ENCODE data around the gene SERGEF. TPM values are rescaled to one million over a fixed set of nuclear protein-coding genes. Genes with fewer than 3 reads are reported as not detected.

Gene SERGEF
- total RNA-seq, 5 donors from 2014 or later (not counting 1 experiment from before 2014, with no cell fraction given), result 45.9 to 59.1 (median 55.9) TPM

- no peaks in the 10 kb centered on the region for H3K4me1 Mint-ChIP-seq
- H3K27ac ChIP-seq (ENCODE audit: low read length), result no peak overlapping the region
- H3K4me3 Mint-ChIP-seq, result no peak overlapping the region
- CTCF ChIA-PET, result no interaction called here
- no peak for ATAC-seq (replicated peaks in 1 of 4)
- no peaks in the 10 kb centered on the region for H3K9me3 Mint-ChIP-seq
- H3K27me3 ChIP-seq (replicated peaks in 1 of 2; ENCODE audit: control insufficient read depth in 2 of 2, extremely low read depth in 1 of 2, insufficient read depth in 2 of 2, low read length in 1 of 2), result peaks cover 0 to 12% of the 10 kb centered on the region in 2 experiments
- no peaks in the 10 kb centered on the region for H3K9me3 ChIP-seq
- no peaks in the 10 kb centered on the region for H3K4me1 ChIP-seq (ENCODE audit: control insufficient read depth in 1 of 2, extremely low read depth in 1 of 2, insufficient read depth in 2 of 2, low read length in 2 of 2)
- no peak for DNase-seq
- H3K4me3 ChIP-seq (ENCODE audit: control insufficient read depth in 1 of 2, extremely low read depth in 1 of 2, low read length in 1 of 2), result no peak overlapping the region
- no peak overlapping the region for H3K27ac Mint-ChIP-seq
- no peaks in the 10 kb centered on the region for H3K36me3 ChIP-seq (ENCODE audit: control insufficient read depth in 2 of 2, extremely low read depth in 1 of 2, insufficient read depth in 1 of 2, low read length in 1 of 2)
- WGBS (ENCODE audit: insufficient coverage), result 69% methylated on average over 5 of the region's 7 CpGs
- POLR2A ChIA-PET, result no interaction called here
- H3K36me3 Mint-ChIP-seq, result no peaks in the 10 kb centered on the region
- peaks cover 6 to 9% of the 10 kb centered on the region in 2 donors for H3K27me3 Mint-ChIP-seq
Measured at GRCh38 chr11:17763244-17763643, 249.6 kb downstream of the SERGEF start.

GRCh38 chr11:17762309-17762974 is 250.4 kb downstream of the SERGEF start:
- WGBS (ENCODE audit: insufficient coverage), result 80% methylated on average over 14 of the region's 17 CpGs
- ChIA-PET CTCF (no interaction called here), POLR2A (no interaction called here)
- Mint-ChIP-seq H3K9me3 (no peaks in the 10 kb centered on the region), H3K27ac (no peak overlapping the region), H3K36me3 (no peaks in the 10 kb centered on the region), H3K4me3 (no peak overlapping the region), H3K27me3 (peaks cover 6 to 9% of the 10 kb centered on the region in 2 donors), H3K4me1 (no peaks in the 10 kb centered on the region)
- H3K27ac ChIP-seq (ENCODE audit: low read length), result no peak overlapping the region
- H3K4me1 ChIP-seq (ENCODE audit: control insufficient read depth in 1 of 2, extremely low read depth in 1 of 2, insufficient read depth in 2 of 2, low read length in 2 of 2), result no peaks in the 10 kb centered on the region
- DNase-seq, result no peak
- no peak overlapping the region for H3K4me3 ChIP-seq (ENCODE audit: control insufficient read depth in 1 of 2, extremely low read depth in 1 of 2, low read length in 1 of 2)
- no peaks in the 10 kb centered on the region for H3K36me3 ChIP-seq (ENCODE audit: control insufficient read depth in 2 of 2, extremely low read depth in 1 of 2, insufficient read depth in 1 of 2, low read length in 1 of 2)
- no peak for ATAC-seq (replicated peaks in 1 of 4)
- no peaks in the 10 kb centered on the region for H3K9me3 ChIP-seq
- peaks cover 0 to 12% of the 10 kb centered on the region in 2 experiments for H3K27me3 ChIP-seq (replicated peaks in 1 of 2; ENCODE audit: control insufficient read depth in 2 of 2, extremely low read depth in 1 of 2, insufficient read depth in 2 of 2, low read length in 1 of 2)

- Histone ChIP-seq H3K27me3 (replicated peaks in 1 of 2; ENCODE audit: control insufficient read depth in 2 of 2, extremely low read depth in 1 of 2, insufficient read depth in 2 of 2, low read length in 1 of 2) (peaks cover 0 to 13% of the 10 kb centered on the region in 2 experiments), H3K27ac (ENCODE audit: low read length) (no peak overlapping the region), H3K36me3 (ENCODE audit: control insufficient read depth in 2 of 2, extremely low read depth in 1 of 2, insufficient read depth in 1 of 2, low read length in 1 of 2) (no peaks in the 10 kb centered on the region), H3K4me3 (ENCODE audit: control insufficient read depth in 1 of 2, extremely low read depth in 1 of 2, low read length in 1 of 2) (no peak overlapping the region), H3K4me1 (ENCODE audit: control insufficient read depth in 1 of 2, extremely low read depth in 1 of 2, insufficient read depth in 2 of 2, low read length in 2 of 2) (no peaks in the 10 kb centered on the region), H3K9me3 (no peaks in the 10 kb centered on the region)
- ATAC-seq (replicated peaks in 1 of 4) (no peak), DNase-seq (peak in 1 of 35 experiments; percentile 11)
- H3K27me3 Mint-ChIP-seq, result peaks cover 3 to 5% of the 10 kb centered on the region in 2 donors
- no peaks in the 10 kb centered on the region for H3K36me3 Mint-ChIP-seq
- WGBS (ENCODE audit: insufficient coverage), result 77% methylated on average over 13 of the region's 23 CpGs
- H3K27ac Mint-ChIP-seq, result no peak overlapping the region
- no peaks in the 10 kb centered on the region for H3K9me3 Mint-ChIP-seq
- ChIA-PET CTCF (no interaction called here), POLR2A (no interaction called here)
- no peaks in the 10 kb centered on the region for H3K4me1 Mint-ChIP-seq
- H3K4me3 Mint-ChIP-seq, result no peak overlapping the region
Measured at GRCh38 chr11:17760102-17761029, 252.5 kb downstream of the SERGEF start.

GRCh38 chr11:17755891-17756290 is 257.0 kb downstream of the SERGEF start:
- CTCF ChIA-PET, result no interaction called here
- WGBS (ENCODE audit: insufficient coverage), result 100% methylated on average over 1 of the region's 3 CpGs

GRCh38 chr11:17753641-17754040 is 259.2 kb downstream of the SERGEF start:
- ATAC-seq (replicated peaks in 1 of 4), result no peak
- Mint-ChIP-seq H3K27me3 (peaks cover 8 to 23% of the 10 kb centered on the region in 2 donors), H3K36me3 (no peaks in the 10 kb centered on the region), H3K4me1 (no peaks in the 10 kb centered on the region), H3K27ac (no peak overlapping the region), H3K9me3 (no peaks in the 10 kb centered on the region), H3K4me3 (no peak overlapping the region)
- CTCF ChIA-PET, result no interaction called here
- H3K27me3 ChIP-seq (replicated peaks in 1 of 2; ENCODE audit: control insufficient read depth in 2 of 2, extremely low read depth in 1 of 2, insufficient read depth in 2 of 2, low read length in 1 of 2), result peaks cover 0 to 27% of the 10 kb centered on the region in 2 experiments
- no peak overlapping the region for H3K27ac ChIP-seq (ENCODE audit: low read length)
- H3K4me1 ChIP-seq (ENCODE audit: control insufficient read depth in 1 of 2, extremely low read depth in 1 of 2, insufficient read depth in 2 of 2, low read length in 2 of 2), result no peaks in the 10 kb centered on the region
- H3K9me3 ChIP-seq, result no peaks in the 10 kb centered on the region
- DNase-seq, result no peak
- H3K4me3 ChIP-seq (ENCODE audit: control insufficient read depth in 1 of 2, extremely low read depth in 1 of 2, low read length in 1 of 2), result no peak overlapping the region
- POLR2A ChIA-PET, result no interaction called here
- no peaks in the 10 kb centered on the region for H3K36me3 ChIP-seq (ENCODE audit: control insufficient read depth in 2 of 2, extremely low read depth in 1 of 2, insufficient read depth in 1 of 2, low read length in 1 of 2)
- whole genome bisulfite sequencing (ENCODE audit: insufficient coverage), result 75% methylated on average over 2 of the region's 10 CpGs

More at GRCh38 chr11:17755891-17756290, 257.0 kb downstream of the SERGEF start:
- Histone ChIP-seq H3K4me1 (ENCODE audit: control insufficient read depth in 1 of 2, extremely low read depth in 1 of 2, insufficient read depth in 2 of 2, low read length in 2 of 2) (no peaks in the 10 kb centered on the region), H3K27me3 (replicated peaks in 1 of 2; ENCODE audit: control insufficient read depth in 2 of 2, extremely low read depth in 1 of 2, insufficient read depth in 2 of 2, low read length in 1 of 2) (peaks cover 0 to 19% of the 10 kb centered on the region in 2 experiments), H3K4me3 (ENCODE audit: control insufficient read depth in 1 of 2, extremely low read depth in 1 of 2, low read length in 1 of 2) (no peak overlapping the region), H3K9me3 (no peaks in the 10 kb centered on the region), H3K36me3 (ENCODE audit: control insufficient read depth in 2 of 2, extremely low read depth in 1 of 2, insufficient read depth in 1 of 2, low read length in 1 of 2) (no peaks in the 10 kb centered on the region), H3K27ac (ENCODE audit: low read length) (no peak overlapping the region)
- Mint-ChIP-seq H3K4me1 (no peaks in the 10 kb centered on the region), H3K27ac (no peak overlapping the region), H3K9me3 (no peaks in the 10 kb centered on the region), H3K36me3 (no peaks in the 10 kb centered on the region), H3K4me3 (no peak overlapping the region), H3K27me3 (peaks cover 4 to 15% of the 10 kb centered on the region in 2 donors)
- POLR2A ChIA-PET, result no interaction called here
- DNase-seq (no peak), ATAC-seq (replicated peaks in 1 of 4) (no peak)

- H3K4me3 Mint-ChIP-seq, result no peak overlapping the region
- Histone ChIP-seq H3K27me3 (replicated peaks in 1 of 2; ENCODE audit: control insufficient read depth in 2 of 2, extremely low read depth in 1 of 2, insufficient read depth in 2 of 2, low read length in 1 of 2) (peaks cover 0 to 30% of the 10 kb centered on the region in 2 experiments), H3K9me3 (no peaks in the 10 kb centered on the region), H3K4me1 (ENCODE audit: control insufficient read depth in 1 of 2, extremely low read depth in 1 of 2, insufficient read depth in 2 of 2, low read length in 2 of 2) (no peaks in the 10 kb centered on the region), H3K27ac (ENCODE audit: low read length) (no peak overlapping the region), H3K36me3 (ENCODE audit: control insufficient read depth in 2 of 2, extremely low read depth in 1 of 2, insufficient read depth in 1 of 2, low read length in 1 of 2) (no peaks in the 10 kb centered on the region), H3K4me3 (ENCODE audit: control insufficient read depth in 1 of 2, extremely low read depth in 1 of 2, low read length in 1 of 2) (no peak overlapping the region)
- no peaks in the 10 kb centered on the region for H3K9me3 Mint-ChIP-seq
- no peaks in the 10 kb centered on the region for H3K36me3 Mint-ChIP-seq
- WGBS (ENCODE audit: insufficient coverage), result 81% methylated on average over 5 of the region's 5 CpGs
- no peak for ATAC-seq (replicated peaks in 1 of 4)
- POLR2A ChIA-PET, result no interaction called here
- CTCF ChIA-PET, result no interaction called here
- peaks cover 9 to 24% of the 10 kb centered on the region in 2 donors for H3K27me3 Mint-ChIP-seq
- DNase-seq, result no peak
- H3K4me1 Mint-ChIP-seq, result no peaks in the 10 kb centered on the region
- H3K27ac Mint-ChIP-seq, result no peak overlapping the region
Measured at GRCh38 chr11:17753153-17753552, 259.7 kb downstream of the SERGEF start.

All from T-cell (primary cell).